NCI-H2171 treated with DMSO at 0.1 percent for 48 hours (cell line): ENCODE results near the gene TMEM53.
"Not testable (repeated sequence)": the region's sequence is repeated elsewhere in the genome, so short reads cannot be mapped to it uniquely, and the experiment has no call there.

ENCODE experiments used
- DNase-seq: peaks from one replicate; lab custom pipeline; 2025; lab: John Stamatoyannopoulos, UW

The TMEM53 gene

GRCh38 chr1:44674113-44675000 is at the start of gene TMEM53, which contains the start of gene ARMH1:
Gene TMEM53 (minus strand): TSS chr1:44674481. CDS start chr1:44674391, 90 bp downstream.
Gene ARMH1 (plus strand): TSS chr1:44674714. CDS start chr1:44689698, 14,984 bp downstream.
- DNase-seq, result peak; percentile 99

GRCh38 chr1:44723496-44724295 is 49.4 kb upstream of the TMEM53 start:
- DNase-seq, result no peak

- no peak for DNase-seq
These were observed 48.8 kb upstream of the TMEM53 start for GRCh38 chr1:44723064-44723463.

GRCh38 chr1:44721485-44722361 is 47.4 kb upstream of the TMEM53 start:
- DNase-seq, result peak; percentile 76

- no peak for DNase-seq
These were observed 46.0 kb upstream of the TMEM53 start for GRCh38 chr1:44720281-44720680.

- no peak for DNase-seq
These were observed 45.0 kb upstream of the TMEM53 start for GRCh38 chr1:44719318-44719717.

- no peak for DNase-seq
These were observed 43.8 kb upstream of the TMEM53 start for GRCh38 chr1:44718091-44718490.

GRCh38 chr1:44717653-44718052 is 43.4 kb upstream of the TMEM53 start:
- DNase-seq, result no peak

- DNase-seq, result no peak
These were observed 42.9 kb upstream of the TMEM53 start for GRCh38 chr1:44717156-44717555.

- peak; percentile 58 for DNase-seq
These were observed 40.8 kb upstream of the TMEM53 start for GRCh38 chr1:44714944-44715571.

GRCh38 chr1:44714532-44714931 is 40.3 kb upstream of the TMEM53 start:
- no peak for DNase-seq

- peak; percentile 38 for DNase-seq
These were observed 39.1 kb upstream of the TMEM53 start for GRCh38 chr1:44713321-44713781.

- DNase-seq, result no peak
These were observed 33.9 kb upstream of the TMEM53 start for GRCh38 chr1:44707959-44708831.

GRCh38 chr1:44707112-44707881 is 33.0 kb upstream of the TMEM53 start:
- no peak for DNase-seq

GRCh38 chr1:44705938-44706337 is 31.7 kb upstream of the TMEM53 start:
- peak; percentile 7 for DNase-seq

- no peak for DNase-seq
These were observed 31.2 kb upstream of the TMEM53 start for GRCh38 chr1:44705470-44705869.

GRCh38 chr1:44701141-44701573 is 26.9 kb upstream of the TMEM53 start:
- DNase-seq, result no peak

- peak; percentile 4 for DNase-seq
These were observed 26.3 kb upstream of the TMEM53 start for GRCh38 chr1:44700573-44700972.

GRCh38 chr1:44699375-44699774 is 25.1 kb upstream of the TMEM53 start:
- not testable (repeated sequence) for DNase-seq
